Mammary epithelial cell (primary cell): Measurements from ENCODE around the gene PTGER4.

Experiments used
- CTCF ChIP-seq, 2 donors: IDR thresholded peaks in 1 of 2; conservative IDR thresholded peaks in 1 of 2; 2 replicates each; pipeline ENCODE4 v1.5.1; 2011 to 2012; ENCODE audit warnings: inconsistent platforms in 2 of 2, low read length in 2 of 2, mild to moderate bottlenecking in 2 of 2, control low read depth in 1 of 2, low read depth in 1 of 2; ENCODE audit not compliant: insufficient read depth in 1 of 2; ENCODE audit errors: extremely low read depth in 1 of 2
- EZH2 ChIP-seq: IDR thresholded peaks from 2 replicates; pipeline ENCODE4 v1.6.1; 2012; ENCODE audit warnings: low read length, inconsistent platforms, borderline replicate concordance

GRCh38 chr5:40676613-40677343 lies 2.9 kb upstream of the PTGER4 start:
- no peak for TF ChIP-seq EZH2
- no peak for TF ChIP-seq CTCF (conservative IDR thresholded peaks at IDR 0.05 in 1 of 2, IDR thresholded peaks at IDR 0.05 in 1 of 2; ENCODE audit: extremely low read depth in 1 of 2, insufficient read depth in 1 of 2, low read depth in 1 of 2, low read length in 2 of 2)
